PC-3 (cell line): Measurements from ENCODE around the gene UBE2D4.

ENCODE experiments used
- EZH2phosphoT487 ChIP-seq: fragments of 300-600 bp; sonication (generic); IDR thresholded peaks from 2 replicates; pipeline ENCODE4 v1.6.1; 2018; ENCODE audit warnings: mild to moderate bottlenecking, antibody characterized with exemption, low read length, borderline replicate concordance
- TF ChIP-seq, protein P1 (sequence below): fragments of 300-600 bp; sonication (generic); conservative IDR thresholded peaks from 2 replicates; pipeline ENCODE4 v1.5.1; 2017; ENCODE audit warnings: antibody characterized with exemption, low read depth, mild to moderate bottlenecking, low read length

- TF ChIP-seq, protein P1, sequence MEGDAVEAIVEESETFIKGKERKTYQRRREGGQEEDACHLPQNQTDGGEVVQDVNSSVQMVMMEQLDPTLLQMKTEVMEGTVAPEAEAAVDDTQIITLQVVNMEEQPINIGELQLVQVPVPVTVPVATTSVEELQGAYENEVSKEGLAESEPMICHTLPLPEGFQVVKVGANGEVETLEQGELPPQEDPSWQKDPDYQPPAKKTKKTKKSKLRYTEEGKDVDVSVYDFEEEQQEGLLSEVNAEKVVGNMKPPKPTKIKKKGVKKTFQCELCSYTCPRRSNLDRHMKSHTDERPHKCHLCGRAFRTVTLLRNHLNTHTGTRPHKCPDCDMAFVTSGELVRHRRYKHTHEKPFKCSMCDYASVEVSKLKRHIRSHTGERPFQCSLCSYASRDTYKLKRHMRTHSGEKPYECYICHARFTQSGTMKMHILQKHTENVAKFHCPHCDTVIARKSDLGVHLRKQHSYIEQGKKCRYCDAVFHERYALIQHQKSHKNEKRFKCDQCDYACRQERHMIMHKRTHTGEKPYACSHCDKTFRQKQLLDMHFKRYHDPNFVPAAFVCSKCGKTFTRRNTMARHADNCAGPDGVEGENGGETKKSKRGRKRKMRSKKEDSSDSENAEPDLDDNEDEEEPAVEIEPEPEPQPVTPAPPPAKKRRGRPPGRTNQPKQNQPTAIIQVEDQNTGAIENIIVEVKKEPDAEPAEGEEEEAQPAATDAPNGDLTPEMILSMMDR = no peak
- no peak for TF ChIP-seq EZH2phosphoT487
Observed at GRCh38 chr7:43943417-43944187, 17.4 kb downstream of the UBE2D4 start.
